Measurements from ENCODE around the gene TANC1.

GRCh38 chr2:158963071-158963470 is 5.4 kb upstream of the TANC1 start:
- TF ChIP-seq POLR2A (IDR thresholded peaks at IDR 0.05; ENCODE audit: low read length) (no peak), GATA1 (IDR thresholded peaks at IDR 0.05; ENCODE audit: low read depth, low read length) (no peak)

Measured in erythroblast (primary cell).